IPS-18a (cell line): ENCODE data around the gene KLHL22.
"Not testable (repeated sequence)": the region's sequence is repeated elsewhere in the genome, so short reads cannot be mapped to it uniquely, and the experiment has no call there.

Experiments
- H3K27ac ChIP-seq: one replicate; pipeline ENCODE4 v1.5.1; 2013; ENCODE audit warnings: low read length
- H3K27me3 ChIP-seq: one replicate; pipeline ENCODE4 v1.6.1; 2013; ENCODE audit warnings: mild to moderate bottlenecking, low read length; ENCODE audit not compliant: control insufficient read depth, insufficient read depth
- H3K36me3 ChIP-seq: one replicate; pipeline ENCODE4 v1.6.1; 2013; ENCODE audit warnings: low read depth, low read length; ENCODE audit not compliant: control insufficient read depth
- H3K4me1 ChIP-seq: one replicate; pipeline ENCODE4 v1.6.1; 2013; ENCODE audit warnings: low read depth, low read length; ENCODE audit not compliant: control insufficient read depth
- H3K4me3 ChIP-seq: one replicate; pipeline ENCODE4 v1.5.1; 2013; ENCODE audit warnings: low read length
- H3K9ac ChIP-seq: one replicate; pipeline ENCODE4 v1.6.1; 2013; ENCODE audit warnings: mild to moderate bottlenecking, low read length, moderate library complexity
- H3K9me3 ChIP-seq: one replicate; pipeline ENCODE4 v1.6.1; 2013; ENCODE audit warnings: low read depth, low read length; ENCODE audit not compliant: control insufficient read depth

The KLHL22 gene

GRCh38 chr22:20414450-20414849 is 81.1 kb downstream of the KLHL22 start:
- no peaks in the 10 kb centered on the region for H3K4me1 ChIP-seq
- no peaks in the 10 kb centered on the region for H3K27me3 ChIP-seq
- no peak overlapping the region for H3K4me3 ChIP-seq
- H3K9ac ChIP-seq: no peak overlapping the region
- H3K27ac ChIP-seq: no peak overlapping the region
- no peaks in the 10 kb centered on the region for H3K9me3 ChIP-seq
- H3K36me3 ChIP-seq: no peaks in the 10 kb centered on the region

- H3K4me3 ChIP-seq: no peak overlapping the region
- H3K4me1 ChIP-seq: no peaks in the 10 kb centered on the region
- no peaks in the 10 kb centered on the region for H3K27me3 ChIP-seq
- no peaks in the 10 kb centered on the region for H3K36me3 ChIP-seq
- no peaks in the 10 kb centered on the region for H3K9me3 ChIP-seq
- H3K9ac ChIP-seq: no peak overlapping the region
- no peak overlapping the region for H3K27ac ChIP-seq
Observed at GRCh38 chr22:20414059-20414440, 81.5 kb downstream of the KLHL22 start.

GRCh38 chr22:20413217-20414058 is 82.2 kb downstream of the KLHL22 start:
- Histone ChIP-seq H3K27ac (no peak overlapping the region), H3K9me3 (no peaks in the 10 kb centered on the region), H3K4me3 (no peak overlapping the region), H3K27me3 (no peaks in the 10 kb centered on the region), H3K4me1 (no peaks in the 10 kb centered on the region), H3K9ac (no peak overlapping the region), H3K36me3 (no peaks in the 10 kb centered on the region)

GRCh38 chr22:20412474-20413216 is 83.0 kb downstream of the KLHL22 start:
- Histone ChIP-seq H3K9me3 (no peaks in the 10 kb centered on the region), H3K9ac (no peak overlapping the region), H3K27me3 (no peaks in the 10 kb centered on the region), H3K4me3 (no peak overlapping the region), H3K4me1 (no peaks in the 10 kb centered on the region), H3K27ac (no peak overlapping the region), H3K36me3 (peaks cover 1% of the 10 kb centered on the region)

GRCh38 chr22:20409385-20409784 is 86.2 kb downstream of the KLHL22 start:
- not testable (repeated sequence) for H3K9me3 ChIP-seq, H3K27ac ChIP-seq, H3K4me3 ChIP-seq, H3K9ac ChIP-seq, H3K27me3 ChIP-seq, H3K4me1 ChIP-seq
- H3K36me3 ChIP-seq: peaks cover 22% of the 10 kb centered on the region

- Histone ChIP-seq H3K4me3 (no peak overlapping the region), H3K27ac (no peak overlapping the region), H3K4me1 (no peaks in the 10 kb centered on the region), H3K27me3 (no peaks in the 10 kb centered on the region), H3K36me3 (peaks cover 25% of the 10 kb centered on the region), H3K9me3 (no peaks in the 10 kb centered on the region), H3K9ac (no peak overlapping the region)
Observed at GRCh38 chr22:20408891-20409290, 86.7 kb downstream of the KLHL22 start.

GRCh38 chr22:20407829-20408228 is 87.8 kb downstream of the KLHL22 start:
- Histone ChIP-seq H3K4me1 (no peaks in the 10 kb centered on the region), H3K9me3 (no peaks in the 10 kb centered on the region)

GRCh38 chr22:20406686-20407408 is 88.7 kb downstream of the KLHL22 start:
- H3K27me3 ChIP-seq: no peaks in the 10 kb centered on the region
- H3K4me3 ChIP-seq: no peak overlapping the region
- peaks cover 39% of the 10 kb centered on the region for H3K36me3 ChIP-seq
- no peaks in the 10 kb centered on the region for H3K4me1 ChIP-seq
- H3K27ac ChIP-seq: no peak overlapping the region
- H3K9me3 ChIP-seq: no peaks in the 10 kb centered on the region
- no peak overlapping the region for H3K9ac ChIP-seq

More at GRCh38 chr22:20407829-20408228, 87.8 kb downstream of the KLHL22 start:
- Histone ChIP-seq H3K27ac (no peak overlapping the region), H3K4me3 (no peak overlapping the region), H3K9ac (no peak overlapping the region), H3K27me3 (no peaks in the 10 kb centered on the region), H3K36me3 (peaks cover 36% of the 10 kb centered on the region)

- Histone ChIP-seq H3K4me1 (no peaks in the 10 kb centered on the region), H3K9ac (no peak overlapping the region), H3K4me3 (no peak overlapping the region), H3K27ac (no peak overlapping the region), H3K9me3 (no peaks in the 10 kb centered on the region), H3K36me3 (peaks cover 41% of the 10 kb centered on the region), H3K27me3 (no peaks in the 10 kb centered on the region)
Observed at GRCh38 chr22:20405931-20406685, 89.5 kb downstream of the KLHL22 start.

GRCh38 chr22:20405291-20405930 is 90.2 kb downstream of the KLHL22 start:
- H3K4me3 ChIP-seq: no peak overlapping the region
- no peaks in the 10 kb centered on the region for H3K4me1 ChIP-seq
- H3K27me3 ChIP-seq: no peaks in the 10 kb centered on the region
- H3K9me3 ChIP-seq: no peaks in the 10 kb centered on the region
- H3K9ac ChIP-seq: no peak overlapping the region
- no peak overlapping the region for H3K27ac ChIP-seq
- peaks cover 45% of the 10 kb centered on the region for H3K36me3 ChIP-seq
